H1 (cell line): ENCODE data around the gene UCHL5. TPM values are rescaled to one million over a fixed set of nuclear protein-coding genes. Genes with fewer than 3 reads are reported as not detected.

Source experiments
- CTCF ChIA-PET: fragments of 300-600 bp; sonication (Branson Sonifier 250); formaldehyde crosslinking; loops from one replicate; lab custom pipeline; 2021; ENCODE audit not compliant: partially characterized antibody; lab: Charles Lee
- POLR2A ChIA-PET: fragments of 300-600 bp; sonication (Branson Sonifier 250); formaldehyde crosslinking; loops from one replicate; lab custom pipeline; 2021; ENCODE audit warnings: inconsistent platforms; ENCODE audit not compliant: partially characterized antibody; lab: Charles Lee
- DNase-seq, 2 experiments: peaks; one replicate each; pipeline versions ENCODE4 v3.0.0 to v3.0.0-alpha.2; 2010 to 2022; ENCODE audit warnings: low spot score in 2 of 2, low read depth in 1 of 2, mixed read lengths in 1 of 2
- FAIRE-seq: peaks from 2 replicates; lab custom pipeline; 2011; peaks lifted over from hg19 to GRCh38; lab: Jason Lieb, UNC
- H2AFZ ChIP-seq: 2 replicates; pipeline ENCODE4 v1.8.1; 2012; ENCODE audit warnings: low read length, inconsistent platforms
- H2AK5ac ChIP-seq: 2 replicates; pipeline ENCODE4 v1.6.1; 2013; ENCODE audit warnings: low read depth, low read length
- H2BK120ac ChIP-seq: replicated peaks from 2 replicates; pipeline ENCODE3; 2013; ENCODE audit warnings: low read depth, low read length, inconsistent platforms
- H2BK12ac ChIP-seq: 2 replicates; pipeline ENCODE4 v1.6.1; 2013; ENCODE audit warnings: low read depth, low read length
- H2BK15ac ChIP-seq: 2 replicates; pipeline ENCODE4 v1.6.1; 2013; ENCODE audit warnings: low read length
- H2BK20ac ChIP-seq: 2 replicates; pipeline ENCODE4 v1.6.1; 2013; ENCODE audit warnings: low read length
- H2BK5ac ChIP-seq: 2 replicates; pipeline ENCODE4 v1.6.1; 2013; ENCODE audit warnings: low read depth, low read length
- H3K14ac ChIP-seq: 2 replicates; pipeline ENCODE4 v1.6.1; 2013; ENCODE audit warnings: inconsistent platforms; ENCODE audit not compliant: insufficient read length
- H3K18ac ChIP-seq: 2 replicates; pipeline ENCODE4 v1.6.1; 2013; ENCODE audit warnings: low read length; ENCODE audit errors: extremely low read depth
- H3K23ac ChIP-seq: 2 replicates; pipeline ENCODE4 v1.6.1; 2013; ENCODE audit warnings: inconsistent platforms; ENCODE audit not compliant: insufficient read length
- H3K23me2 ChIP-seq: 2 replicates; pipeline ENCODE4 v1.6.1; 2013; ENCODE audit warnings: low read depth, low read length
- H3K27ac ChIP-seq: 2 replicates; pipeline ENCODE4 v1.6.1; 2011; ENCODE audit warnings: low read depth, low read length, inconsistent platforms
- H3K27me3 ChIP-seq, 4 experiments: replicated peaks in 1 of 4; 1 replicate in 1 of 4; 2 replicates in 3 of 4; pipeline versions ENCODE4 v1.6.1 to v1.8.1; 2011 to 2013; ENCODE audit warnings: low read length in 3 of 4, mild to moderate bottlenecking in 3 of 4, inconsistent platforms in 2 of 4, mixed read lengths in 2 of 4, moderate library complexity in 1 of 4; ENCODE audit not compliant: control insufficient read depth in 3 of 4, insufficient read depth in 3 of 4; ENCODE audit errors: extremely low read depth in 1 of 4
- H3K36me3 ChIP-seq, 4 experiments: 2 replicates each; pipeline versions ENCODE4 v1.6.1 to v1.8.1; 2011 to 2013; ENCODE audit warnings: mild to moderate bottlenecking in 4 of 4, low read length in 3 of 4, moderate library complexity in 2 of 4, control low read depth in 1 of 4, inconsistent platforms in 1 of 4; ENCODE audit not compliant: insufficient read depth in 4 of 4, control insufficient read depth in 2 of 4
- H3K4ac ChIP-seq: replicated peaks from 2 replicates; pipeline ENCODE3; 2013; ENCODE audit warnings: low read length, low read depth, mixed read lengths, inconsistent platforms; ENCODE audit not compliant: insufficient read length
- H3K4me1 ChIP-seq, 4 experiments: replicated peaks in 1 of 4; 1 replicate in 1 of 4; 2 replicates in 3 of 4; pipeline versions ENCODE4 v1.6.1 to v1.8.1; 2011 to 2013; ENCODE audit warnings: low read length in 3 of 4, inconsistent platforms in 2 of 4, mixed read lengths in 1 of 4; ENCODE audit not compliant: insufficient read depth in 4 of 4, control insufficient read depth in 3 of 4
- H3K4me2 ChIP-seq, 2 experiments: 2 replicates each; pipeline versions ENCODE4 v1.6.1 to v1.8.1; 2011 to 2013; ENCODE audit warnings: low read depth in 2 of 2, low read length in 2 of 2, control low read depth in 1 of 2, inconsistent platforms in 1 of 2, mild to moderate bottlenecking in 1 of 2; ENCODE audit not compliant: insufficient read depth in 1 of 2
- H3K4me3 ChIP-seq, 4 experiments: fragments of 200-600, 300-600 bp in 1 of 4; sonication (generic), shearing (Covaris generic), sonication (Bioruptor Twin) in 1 of 4; 2 replicates each; pipeline versions ENCODE4 v1.5.1 to v1.8.1; 2011 to 2016; ENCODE audit warnings: low read length in 4 of 4, low read depth in 3 of 4, control low read depth in 2 of 4, inconsistent platforms in 2 of 4, mild to moderate bottlenecking in 2 of 4, mixed read lengths in 1 of 4, moderate library complexity in 1 of 4; ENCODE audit not compliant: insufficient read depth in 2 of 4; ENCODE audit errors: extremely low read depth in 1 of 4
- H3K56ac ChIP-seq: replicated peaks from 2 replicates; pipeline ENCODE3; 2013; ENCODE audit warnings: low read depth, mild to moderate bottlenecking, mixed read lengths, low read length, inconsistent platforms; ENCODE audit not compliant: insufficient read length
- H3K79me1 ChIP-seq: 2 replicates; pipeline ENCODE4 v1.6.1; 2013; ENCODE audit warnings: low read depth, low read length, control low read depth
- H3K79me2 ChIP-seq, 2 experiments: 2 replicates each; pipeline versions ENCODE4 v1.6.1 to v1.8.1; 2012 to 2013; ENCODE audit warnings: low read length in 2 of 2, mild to moderate bottlenecking in 2 of 2, inconsistent platforms in 1 of 2; ENCODE audit not compliant: insufficient read depth in 2 of 2, control insufficient read depth in 1 of 2
- H3K9ac ChIP-seq, 4 experiments: replicated peaks in 1 of 4; 1 replicate in 1 of 4; 2 replicates in 3 of 4; pipeline versions ENCODE4 v1.6.1 to v1.8.1; 2011 to 2013; ENCODE audit warnings: low read depth in 3 of 4, low read length in 3 of 4, control low read depth in 2 of 4, mild to moderate bottlenecking in 2 of 4, moderate library complexity in 2 of 4, inconsistent platforms in 1 of 4; ENCODE audit errors: extremely low read depth in 1 of 4
- H3K9me3 ChIP-seq, 2 experiments: 2 replicates each; pipeline versions ENCODE4 v1.6.1 to v1.8.1; 2012 to 2013; ENCODE audit warnings: mild to moderate bottlenecking in 2 of 2, moderate library complexity in 2 of 2, control low read depth in 1 of 2, inconsistent platforms in 1 of 2, low read depth in 1 of 2, low read length in 1 of 2, mixed read lengths in 1 of 2; ENCODE audit not compliant: insufficient read depth in 2 of 2
- H4K20me1 ChIP-seq, 2 experiments: replicated peaks in 1 of 2; 2 replicates each; pipeline versions ENCODE3 to v1.8.1; 2011 to 2013; ENCODE audit warnings: inconsistent platforms in 2 of 2, low read length in 2 of 2, mild to moderate bottlenecking in 1 of 2; ENCODE audit not compliant: insufficient read depth in 2 of 2, control insufficient read depth in 1 of 2
- H4K5ac ChIP-seq: 2 replicates; pipeline ENCODE4 v1.6.1; 2013; ENCODE audit warnings: low read length, low read depth, mixed read lengths, inconsistent platforms; ENCODE audit not compliant: insufficient read length
- H4K8ac ChIP-seq: 2 replicates; pipeline ENCODE4 v1.8.0; 2013; ENCODE audit warnings: mild to moderate bottlenecking, moderate library complexity, low read length, inconsistent platforms; ENCODE audit not compliant: insufficient read depth; ENCODE audit errors: extremely low read depth
- H4K91ac ChIP-seq: replicated peaks from 2 replicates; pipeline ENCODE3; 2013; ENCODE audit warnings: low read length, mixed read lengths, inconsistent platforms; ENCODE audit not compliant: insufficient read length
- BACH1 ChIP-seq: IDR thresholded peaks from 2 replicates; pipeline ENCODE4 v1.6.1; 2012; ENCODE audit warnings: low read length, improper control_type of control experiment
- CHD2 ChIP-seq: IDR thresholded peaks from 2 replicates; pipeline ENCODE4 v1.6.1; 2012; ENCODE audit warnings: low read length, improper control_type of control experiment
- EZH2 ChIP-seq: fragments of 200-600 bp; sonication (generic); IDR thresholded peaks from 2 replicates; pipeline ENCODE4 v1.7.1; 2012; ENCODE audit warnings: low read depth, mild to moderate bottlenecking, moderate library complexity, low read length, inconsistent platforms; ENCODE audit not compliant: severe bottlenecking
- KDM1A ChIP-seq: fragments of 200-600, 300-600 bp; sonication (generic); IDR thresholded peaks from 2 replicates; pipeline ENCODE4 v1.7.1; 2016; ENCODE audit warnings: mild to moderate bottlenecking, low read length, borderline replicate concordance
- MAFK ChIP-seq: IDR thresholded peaks from 2 replicates; pipeline ENCODE4 v1.6.1; 2012; ENCODE audit warnings: low read depth, mild to moderate bottlenecking, improper control_type of control experiment, low read length
- NANOG ChIP-seq: IDR thresholded peaks from 2 replicates; pipeline ENCODE4 v1.6.1; 2011; ENCODE audit warnings: low read length, low read depth, mild to moderate bottlenecking, inconsistent platforms; ENCODE audit not compliant: insufficient read depth, poor library complexity, severe bottlenecking
- POLR2A ChIP-seq, 2 experiments: IDR thresholded peaks; 1 replicate in 1 of 2; 2 replicates in 1 of 2; pipeline ENCODE4 v1.6.1; 2011; ENCODE audit warnings: low read depth in 2 of 2, low read length in 2 of 2, mild to moderate bottlenecking in 2 of 2; ENCODE audit errors: control extremely low read depth in 1 of 2
- RNF2 ChIP-seq: fragments of 200-900, 300-1000 bp; sonication (generic); IDR thresholded peaks from 2 replicates; pipeline ENCODE4 v1.7.1; 2016; ENCODE audit warnings: borderline replicate concordance, low read depth, mild to moderate bottlenecking, antibody characterized with exemption, low read length; ENCODE audit not compliant: poor library complexity, severe bottlenecking; ENCODE audit errors: missing control alignments
- SIRT6 ChIP-seq: IDR thresholded peaks from one replicate; pipeline ENCODE4 v1.7.1; 2012; ENCODE audit warnings: low read length, inconsistent platforms
- SP4 ChIP-seq: IDR thresholded peaks from 2 replicates; pipeline ENCODE4 v1.6.1; 2012; ENCODE audit warnings: low read length, inconsistent platforms
- TBP ChIP-seq: IDR thresholded peaks from 2 replicates; pipeline ENCODE4 v1.6.1; 2011; ENCODE audit warnings: low read depth, low read length, improper control_type of control experiment
- TEAD4 ChIP-seq: IDR thresholded peaks from 2 replicates; pipeline ENCODE4 v1.6.1; 2012; ENCODE audit warnings: low read depth, low read length, inconsistent platforms, mixed read lengths
- ZNF274 ChIP-seq: IDR thresholded peaks from 2 replicates; pipeline ENCODE4 v1.7.0; 2012; ENCODE audit warnings: low read length, borderline replicate concordance; ENCODE audit errors: extremely low read depth
- WGBS, 2 experiments: shearing (Covaris generic) in 1 of 2; methylation state at CpG; one replicate each; pipeline versions ENCODE4 v1.1.6 to v1.1.7; 2013 to 2015; ENCODE audit warnings: low lambda C conversion rate in 2 of 2, mixed read lengths in 2 of 2, inconsistent platforms in 1 of 2, low coverage in 1 of 2, missing lambda C conversion rate in 1 of 2; ENCODE audit not compliant: insufficient replicate concordance in 2 of 2, insufficient coverage in 1 of 2, insufficient read length in 1 of 2; ENCODE audit errors: extremely low coverage in 1 of 2, missing lambda C conversion rate in 1 of 2; 5-methylcytosine and 5-hydroxymethylcytosine counted together
- polyA plus RNA-seq, 7 experiments: library from polyadenylated mRNA; depleted of rRNA in 3 of 7; stranded (reverse) in 5 of 7; unstranded in 2 of 7; fragments of >200 nt in 5 of 7; fragments of 200-250 nt in 2 of 7; gene quantifications; 1 replicate in 5 of 7; 2 replicates in 1 of 7; 4 replicates in 1 of 7; pipeline versions ENCODE4 v1.2.1 to v1.2.3, GENCODE V29; 2011 to 2013; ENCODE audit warnings: missing spikeins in 2 of 7, mixed read lengths in 2 of 7
- total RNA-seq: library from RNA; stranded (reverse); fragmentation: NEBNext Ultra II Directional; extraction: Animal tissue kit (Norgen Biotek cat#: 25700); gene quantifications from 2 replicates; pipeline ENCODE4 v1.2.1, GENCODE V29; 2021
- TF ChIP-seq, protein P1 (sequence below): IDR thresholded peaks from 2 replicates; pipeline ENCODE4 v1.6.1; 2012; ENCODE audit warnings: inconsistent platforms

UCHL5 gene
- total and polyA plus RNA-seq, 2 of the 8 experiments (the other 6 are each of a cell fraction or from before 2014, with no cell fraction given): 12.0 to 40.0 TPM

DNA sequence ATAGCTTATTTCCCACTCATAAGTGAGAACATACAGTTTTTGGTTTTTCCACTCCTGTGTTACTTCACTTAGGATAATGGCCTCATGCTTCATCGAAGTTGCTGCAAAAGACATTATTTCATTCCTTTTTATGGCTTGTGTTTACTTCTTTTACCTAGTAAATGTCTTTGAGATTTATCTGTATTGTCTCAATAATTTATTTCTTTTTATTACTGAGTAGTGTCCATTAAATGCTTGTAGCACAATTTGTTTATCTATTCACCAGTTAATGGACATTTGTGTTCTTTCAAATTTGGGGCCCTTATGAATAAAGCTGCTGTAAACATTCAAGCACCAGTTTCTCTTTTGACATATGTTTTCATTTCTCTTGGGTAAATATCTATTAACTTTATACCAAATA is 86.0 kb downstream of the UCHL5 start:
- DNase-seq (no peak), FAIRE-seq (no peak)
- H3K9ac ChIP-seq: no peak overlapping the region
- H3K4me1 ChIP-seq: peaks cover 0 to 7% (median 5%) of the 10 kb centered on the region in 4 experiments; a peak in 5 of 7 replicates
- no peaks in the 10 kb centered on the region for H3K27me3 ChIP-seq
- CTCF ChIA-PET: interaction anchor here (0.7 kb wide), 1 partner anchor 166 kb away, joined by 3 read pairs; no protein-coding TSS in a partner anchor
- H3K14ac ChIP-seq: no peak overlapping the region
- H3K36me3 ChIP-seq: no peaks in the 10 kb centered on the region; a peak in 1 of 8 replicates
- H3K27ac ChIP-seq: no peak overlapping the region
- H2BK5ac ChIP-seq: no peak overlapping the region
- no peaks in the 10 kb centered on the region for H3K79me1 ChIP-seq
- H2BK12ac ChIP-seq: no peak overlapping the region
- no peak overlapping the region for H3K23ac ChIP-seq
- no peak overlapping the region for H3K4me2 ChIP-seq
- H2BK15ac ChIP-seq: no peak overlapping the region
- 0 out of 4 replicates have a peak, but pooled peaks cover 0 to 3% of the 10 kb centered on the region in 2 experiments for H3K9me3 ChIP-seq
- no peak overlapping the region for H3K18ac ChIP-seq
- no peak overlapping the region for H2BK20ac ChIP-seq
- no peak overlapping the region for H4K5ac ChIP-seq
- no peaks in the 10 kb centered on the region for H4K20me1 ChIP-seq
- no peak overlapping the region for H3K56ac ChIP-seq
- no peak overlapping the region for H2AFZ ChIP-seq
- no peaks in the 10 kb centered on the region for H3K23me2 ChIP-seq
- H4K8ac ChIP-seq: no peak overlapping the region
- WGBS, 2 experiments: 90% methylated on average over 1 of the region's 1 CpG; no CpG with 5 or more reads in 1 of the 2 experiments
- H4K91ac ChIP-seq: no peak overlapping the region
- H2BK120ac ChIP-seq: no peak overlapping the region
- no peak overlapping the region for H3K4me3 ChIP-seq
- no peaks in the 10 kb centered on the region for H3K79me2 ChIP-seq
- no peak overlapping the region for H2AK5ac ChIP-seq
- no peak overlapping the region for H3K4ac ChIP-seq
- POLR2A ChIA-PET: no interaction called here
- TF ChIP-seq BACH1 (no peak), SIRT6 (no peak), NANOG (no peak), SP4 (no peak), TEAD4 (no peak), CHD2 (no peak), RNF2 (no peak), ZNF274 (no peak), KDM1A (no peak), MAFK (no peak), TBP (no peak), POLR2A (IDR thresholded peaks at IDR 0.05; ENCODE audit: control extremely low read depth in 1 of 2, low read depth in 2 of 2, low read length in 2 of 2) (no peak), EZH2 (no peak)
- TF ChIP-seq, protein P1, sequence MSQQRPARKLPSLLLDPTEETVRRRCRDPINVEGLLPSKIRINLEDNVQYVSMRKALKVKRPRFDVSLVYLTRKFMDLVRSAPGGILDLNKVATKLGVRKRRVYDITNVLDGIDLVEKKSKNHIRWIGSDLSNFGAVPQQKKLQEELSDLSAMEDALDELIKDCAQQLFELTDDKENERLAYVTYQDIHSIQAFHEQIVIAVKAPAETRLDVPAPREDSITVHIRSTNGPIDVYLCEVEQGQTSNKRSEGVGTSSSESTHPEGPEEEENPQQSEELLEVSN: no peak
